Upper lobe of right lung (tissue), 1 donor: ENCODE data around the gene THOC7. TPM values are rescaled to one million over a fixed set of nuclear protein-coding genes. Genes with fewer than 3 reads are reported as not detected.

Experiments
- ATAC-seq: fragments of 200-7000 bp; cut with Tn5 transposase; one replicate; pipeline ENCODE4 v1.9.1; 2020; ENCODE audit warnings: mild to moderate bottlenecking, moderate library complexity
- DNase-seq: peaks from one replicate; pipeline ENCODE4 v3.0.0-alpha.2; 2020
- H3K27ac ChIP-seq: fragments of 200-600 bp; one replicate; pipeline ENCODE4 v1.8.0; 2022
- H3K27me3 ChIP-seq: fragments of 200-600 bp; one replicate; pipeline ENCODE4 v1.8.0; 2022; ENCODE audit warnings: mild to moderate bottlenecking
- H3K36me3 ChIP-seq: fragments of 200-600 bp; one replicate; pipeline ENCODE4 v1.8.0; 2022
- H3K4me1 ChIP-seq: fragments of 200-600 bp; one replicate; pipeline ENCODE4 v1.8.0; 2022
- H3K4me3 ChIP-seq: fragments of 200-600 bp; one replicate; pipeline ENCODE4 v1.8.0; 2022; ENCODE audit warnings: mild to moderate bottlenecking
- H3K9me3 ChIP-seq: fragments of 200-600 bp; one replicate; pipeline ENCODE4 v1.8.0; 2022
- CTCF ChIP-seq: fragments of 200-600 bp; IDR thresholded peaks from one replicate; pipeline ENCODE4 v1.8.0; 2022; ENCODE audit warnings: antibody characterized with exemption
- intact Hi-C: fragments of 100-400 bp; cut with DNase I; formaldehyde crosslinking; loops from one replicate; pipeline ENCODE4 v1.11.0; 2022
- total RNA-seq: library from RNA; stranded (reverse); fragmentation: NEBNext Ultra II Directional; extraction: Animal tissue kit (Norgen Biotek cat#: 25700); gene quantifications from one replicate; pipeline ENCODE4 v1.2.1, GENCODE V29; 2021
- donor health status: DM: no; HTN: yes; CAD: no; lungs with severe emphysema.

The THOC7 gene
- total RNA-seq, 1 donor from 2014 or later, result 46.9 TPM

- no peaks in the 10 kb centered on the region for H3K27me3 ChIP-seq
- DNase-seq (no peak), ATAC-seq (no peak)
- peaks cover 23% of the 10 kb centered on the region for H3K4me1 ChIP-seq
- H3K4me3 ChIP-seq, result no peak overlapping the region
- TF ChIP-seq CTCF, result no peak
- intact Hi-C loops, result no loop called here
- no peak overlapping the region for H3K27ac ChIP-seq
- H3K9me3 ChIP-seq, result no peaks in the 10 kb centered on the region
- peaks cover under 1% of the 10 kb centered on the region for H3K36me3 ChIP-seq
These were observed 46.4 kb upstream of the THOC7 start for GRCh38 chr3:63910001-63910400.

GRCh38 chr3:63909431-63909830 lies 45.8 kb upstream of the THOC7 start:
- peaks cover 23% of the 10 kb centered on the region for H3K4me1 ChIP-seq
- H3K36me3 ChIP-seq, result no peaks in the 10 kb centered on the region
- no peak for ATAC-seq
- no peak for DNase-seq
- intact Hi-C loops, result no loop called here
- no peaks in the 10 kb centered on the region for H3K9me3 ChIP-seq
- no peak overlapping the region for H3K27ac ChIP-seq
- no peaks in the 10 kb centered on the region for H3K27me3 ChIP-seq
- no peak for TF ChIP-seq CTCF
- no peak overlapping the region for H3K4me3 ChIP-seq

- peaks cover 19% of the 10 kb centered on the region for H3K4me1 ChIP-seq
- no peak for DNase-seq
- H3K9me3 ChIP-seq, result no peaks in the 10 kb centered on the region
- intact Hi-C loops, result no loop called here
- no peak for TF ChIP-seq CTCF
- H3K36me3 ChIP-seq, result no peaks in the 10 kb centered on the region
- ATAC-seq, result no peak
- H3K4me3 ChIP-seq, result no peak overlapping the region
- no peak overlapping the region for H3K27ac ChIP-seq
- H3K27me3 ChIP-seq, result no peaks in the 10 kb centered on the region
These were observed 45.2 kb upstream of the THOC7 start for GRCh38 chr3:63908776-63909175.

GRCh38 chr3:63908081-63908736 lies 44.6 kb upstream of the THOC7 start:
- DNase-seq (no peak), ATAC-seq (no peak)
- intact Hi-C loops, result no loop called here
- H3K9me3 ChIP-seq, result no peaks in the 10 kb centered on the region
- H3K36me3 ChIP-seq, result no peaks in the 10 kb centered on the region
- H3K4me1 ChIP-seq, result peaks cover 13% of the 10 kb centered on the region
- H3K27ac ChIP-seq, result no peak overlapping the region
- no peak for TF ChIP-seq CTCF
- H3K27me3 ChIP-seq, result no peaks in the 10 kb centered on the region
- no peak overlapping the region for H3K4me3 ChIP-seq

GRCh38 chr3:63905731-63906620 lies 42.4 kb upstream of the THOC7 start:
- no peak for DNase-seq
- no peak overlapping the region for H3K4me3 ChIP-seq
- no peaks in the 10 kb centered on the region for H3K9me3 ChIP-seq
- H3K27ac ChIP-seq, result no peak overlapping the region
- peaks cover 7% of the 10 kb centered on the region for H3K4me1 ChIP-seq
- ATAC-seq, result no peak
- intact Hi-C loops, result no loop called here
- no peaks in the 10 kb centered on the region for H3K27me3 ChIP-seq
- TF ChIP-seq CTCF, result no peak
- no peaks in the 10 kb centered on the region for H3K36me3 ChIP-seq
